OCI-LY3 (cell line): Measurements from ENCODE around the gene RUNX2.

ENCODE experiments used
- H2AFZ ChIP-seq: fragments of 200-600, 300-600 bp; shearing (Covaris generic); 2 replicates; pipeline ENCODE4 v1.6.0; 2014; ENCODE audit warnings: antibody characterized with exemption, low read depth, low read length
- H3K27ac ChIP-seq: fragments of 200-600, 300-600 bp; sonication (generic); 2 replicates; pipeline ENCODE4 v1.5.1; 2014; ENCODE audit warnings: mild to moderate bottlenecking, low read length, moderate library complexity, mixed read lengths
- H3K27me3 ChIP-seq: fragments of 200-600, 300-600 bp; sonication (generic); 2 replicates; pipeline ENCODE4 v1.6.1; 2014; ENCODE audit warnings: low read depth, low read length, mixed read lengths
- H3K36me3 ChIP-seq: fragments of 200-600, 300-600 bp; sonication (generic); replicated peaks from 2 replicates; pipeline ENCODE3; 2014; ENCODE audit warnings: low read depth, low read length, mixed read lengths
- H3K4me1 ChIP-seq: fragments of 300-600, 200-600 bp; sonication (generic); 2 replicates; pipeline ENCODE4 v1.6.1; 2014; ENCODE audit warnings: low read length, mixed read lengths
- H3K4me2 ChIP-seq: fragments of 200-600, 300-600 bp; sonication (generic); 2 replicates; pipeline ENCODE4 v1.6.1; 2014; ENCODE audit warnings: low read length, mixed read lengths
- H3K4me3 ChIP-seq: fragments of 300-600, 200-600 bp; sonication (generic); 2 replicates; pipeline ENCODE4 v1.5.1; 2014; ENCODE audit warnings: antibody characterized with exemption, mild to moderate bottlenecking, low read length, moderate library complexity
- H3K79me2 ChIP-seq: fragments of 300-600, 200-600 bp; shearing (Covaris generic); 2 replicates; pipeline ENCODE4 v1.6.1; 2014; ENCODE audit warnings: mild to moderate bottlenecking, low read length, mixed read lengths
- H3K9ac ChIP-seq: fragments of 300-600, 200-600 bp; shearing (Covaris generic); 2 replicates; pipeline ENCODE4 v1.6.0; 2014; ENCODE audit warnings: mild to moderate bottlenecking, low read length, moderate library complexity
- H3K9me3 ChIP-seq: fragments of 200-600, 300-600 bp; shearing (Covaris generic); 2 replicates; pipeline ENCODE4 v1.6.1; 2014; ENCODE audit warnings: low read length, mixed read lengths; ENCODE audit not compliant: insufficient read depth
- H4K20me1 ChIP-seq: fragments of 200-600, 300-600 bp; sonication (generic); 2 replicates; pipeline ENCODE4 v1.6.1; 2016; ENCODE audit warnings: low read length, mixed read lengths; ENCODE audit not compliant: insufficient read depth
- EZH2phosphoT487 ChIP-seq: fragments of 200-600 bp; shearing (Covaris generic); IDR thresholded peaks from 2 replicates; pipeline ENCODE4 v1.6.1; 2018; ENCODE audit warnings: antibody characterized with exemption, mixed run types, low read depth
- TF ChIP-seq, protein P1 (sequence below): fragments of 200-600, 300-600 bp; sonication (generic); IDR thresholded peaks from 2 replicates; pipeline ENCODE4 v1.5.1; 2014; ENCODE audit warnings: antibody characterized with exemption, low read length, low read depth

The RUNX2 gene

DNA sequence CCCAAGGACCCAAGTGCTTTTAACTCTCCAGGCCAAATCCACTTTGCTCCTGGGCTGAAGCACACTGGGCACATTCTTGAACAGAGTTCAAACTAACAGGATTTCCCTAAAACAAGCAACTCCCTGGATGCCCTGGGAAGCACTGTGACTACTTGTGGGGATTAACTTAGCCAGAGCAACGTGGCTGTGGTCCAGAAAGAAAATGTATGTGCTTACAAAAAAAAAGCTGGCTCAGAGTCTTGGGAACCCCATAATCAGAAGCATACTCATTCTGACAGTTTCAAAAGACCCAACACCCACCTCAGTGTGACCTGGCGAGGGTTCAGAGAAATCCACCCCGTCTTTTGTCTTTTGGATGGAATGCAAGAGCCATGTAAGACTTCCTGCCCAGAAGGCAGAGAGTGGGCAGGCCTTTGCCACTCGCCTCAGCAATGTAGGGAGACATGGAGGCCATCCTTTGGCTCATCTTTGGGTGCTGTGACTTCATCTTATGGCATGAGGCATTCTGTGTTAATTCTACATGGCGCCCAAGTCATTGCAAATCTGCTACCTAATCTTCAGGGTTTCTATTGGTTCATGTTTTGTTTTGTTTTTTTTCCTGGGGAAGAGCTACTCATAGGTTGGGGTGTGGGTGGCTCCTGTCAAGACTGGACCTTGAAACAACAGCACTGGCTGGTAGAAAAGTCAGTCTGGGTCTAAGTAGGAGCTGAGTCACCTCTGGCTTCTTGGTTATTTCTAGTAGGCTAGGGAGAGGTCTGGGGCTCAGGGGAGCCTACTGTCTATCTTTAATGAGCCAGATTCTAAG lies 298.2 kb downstream of the RUNX2 start:
- peaks cover 42% of the 10 kb centered on the region for H3K27me3 ChIP-seq
- no peaks in the 10 kb centered on the region for H3K4me1 ChIP-seq
- no peaks in the 10 kb centered on the region for H4K20me1 ChIP-seq
- no peak for TF ChIP-seq EZH2phosphoT487
- TF ChIP-seq, protein P1, sequence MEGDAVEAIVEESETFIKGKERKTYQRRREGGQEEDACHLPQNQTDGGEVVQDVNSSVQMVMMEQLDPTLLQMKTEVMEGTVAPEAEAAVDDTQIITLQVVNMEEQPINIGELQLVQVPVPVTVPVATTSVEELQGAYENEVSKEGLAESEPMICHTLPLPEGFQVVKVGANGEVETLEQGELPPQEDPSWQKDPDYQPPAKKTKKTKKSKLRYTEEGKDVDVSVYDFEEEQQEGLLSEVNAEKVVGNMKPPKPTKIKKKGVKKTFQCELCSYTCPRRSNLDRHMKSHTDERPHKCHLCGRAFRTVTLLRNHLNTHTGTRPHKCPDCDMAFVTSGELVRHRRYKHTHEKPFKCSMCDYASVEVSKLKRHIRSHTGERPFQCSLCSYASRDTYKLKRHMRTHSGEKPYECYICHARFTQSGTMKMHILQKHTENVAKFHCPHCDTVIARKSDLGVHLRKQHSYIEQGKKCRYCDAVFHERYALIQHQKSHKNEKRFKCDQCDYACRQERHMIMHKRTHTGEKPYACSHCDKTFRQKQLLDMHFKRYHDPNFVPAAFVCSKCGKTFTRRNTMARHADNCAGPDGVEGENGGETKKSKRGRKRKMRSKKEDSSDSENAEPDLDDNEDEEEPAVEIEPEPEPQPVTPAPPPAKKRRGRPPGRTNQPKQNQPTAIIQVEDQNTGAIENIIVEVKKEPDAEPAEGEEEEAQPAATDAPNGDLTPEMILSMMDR, result no peak
- H3K4me3 ChIP-seq, result no peak overlapping the region
- no peak overlapping the region for H2AFZ ChIP-seq
- no peak overlapping the region for H3K9ac ChIP-seq
- H3K9me3 ChIP-seq, result no peaks in the 10 kb centered on the region
- no peaks in the 10 kb centered on the region for H3K79me2 ChIP-seq
- H3K27ac ChIP-seq, result no peak overlapping the region
- no peaks in the 10 kb centered on the region for H3K36me3 ChIP-seq
- no peak overlapping the region for H3K4me2 ChIP-seq

DNA sequence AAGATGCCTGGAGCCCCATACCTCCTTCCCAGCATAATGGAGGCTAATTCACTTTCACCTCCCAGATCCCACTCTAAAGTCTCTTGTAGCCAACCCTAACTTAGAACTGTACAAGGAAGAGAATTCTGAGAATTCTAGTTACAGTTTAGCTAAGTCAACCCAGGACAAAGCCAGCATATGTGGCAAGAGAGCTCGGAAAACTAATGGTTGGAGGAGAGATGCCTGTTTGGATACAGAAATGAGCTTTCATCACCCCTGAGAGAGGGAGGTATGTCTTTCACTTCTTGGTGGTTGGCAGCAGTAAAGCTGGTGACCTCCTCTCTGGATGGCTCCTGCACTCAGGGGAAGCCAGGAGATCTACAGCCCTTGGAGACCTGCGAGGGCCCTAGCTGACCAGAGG lies 302.2 kb downstream of the RUNX2 start:
- H3K27me3 ChIP-seq, result peaks cover 40% of the 10 kb centered on the region
- H3K4me1 ChIP-seq, result no peaks in the 10 kb centered on the region
- H2AFZ ChIP-seq, result no peak overlapping the region
- no peaks in the 10 kb centered on the region for H3K79me2 ChIP-seq
- no peak overlapping the region for H3K4me3 ChIP-seq
- H3K9me3 ChIP-seq, result no peaks in the 10 kb centered on the region
- no peak overlapping the region for H3K9ac ChIP-seq
- TF ChIP-seq, protein P1, result no peak
- no peak for TF ChIP-seq EZH2phosphoT487
- no peak overlapping the region for H3K4me2 ChIP-seq
- H3K36me3 ChIP-seq, result no peaks in the 10 kb centered on the region
- H4K20me1 ChIP-seq, result no peaks in the 10 kb centered on the region
- H3K27ac ChIP-seq, result no peak overlapping the region

DNA sequence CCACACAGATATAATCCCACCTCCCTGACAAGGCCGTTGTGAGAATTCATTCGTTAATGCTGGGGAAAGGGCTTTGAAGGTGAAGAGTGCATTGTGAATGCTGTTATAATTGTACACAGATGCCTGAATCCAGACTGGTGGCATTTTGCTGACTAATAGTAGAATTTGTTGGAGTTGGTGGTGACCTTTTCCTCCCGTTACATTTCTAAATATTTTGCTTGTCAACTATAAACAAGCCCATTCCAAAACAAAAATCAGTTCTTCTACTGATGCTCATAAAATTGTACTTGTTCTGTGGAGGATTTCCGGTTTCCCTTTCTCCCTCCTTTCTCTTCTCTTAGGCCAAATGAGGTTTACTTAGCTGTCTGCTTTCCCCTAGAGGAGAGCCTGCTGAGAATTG lies 302.7 kb downstream of the RUNX2 start:
- Histone ChIP-seq H2AFZ (no peak overlapping the region), H3K79me2 (no peaks in the 10 kb centered on the region), H3K4me3 (no peak overlapping the region), H3K4me2 (no peak overlapping the region), H3K36me3 (no peaks in the 10 kb centered on the region), H3K4me1 (no peaks in the 10 kb centered on the region), H4K20me1 (no peaks in the 10 kb centered on the region), H3K27me3 (peaks cover 45% of the 10 kb centered on the region), H3K9ac (no peak overlapping the region), H3K27ac (no peak overlapping the region), H3K9me3 (no peaks in the 10 kb centered on the region)
- TF ChIP-seq, protein P1, result no peak
- no peak for TF ChIP-seq EZH2phosphoT487

DNA sequence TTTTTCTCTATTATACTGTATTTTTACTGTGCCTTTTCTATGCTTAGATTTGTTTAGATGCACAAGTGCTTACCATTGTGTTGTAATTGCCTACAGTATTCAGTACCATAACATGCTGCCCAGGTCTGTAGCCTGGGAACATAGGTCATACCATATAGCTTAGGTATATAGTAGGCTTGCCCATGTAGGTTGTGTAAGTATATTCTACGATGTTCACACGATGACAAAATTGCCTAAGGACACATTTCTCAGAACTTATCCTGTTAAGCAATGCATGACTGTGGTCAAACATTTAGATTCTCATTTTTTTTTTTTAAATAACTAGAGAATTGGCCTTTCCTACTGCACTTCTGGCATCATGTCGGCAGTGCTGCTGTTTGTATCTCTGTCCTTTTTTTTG lies 303.3 kb downstream of the RUNX2 start:
- H3K4me2 ChIP-seq, result no peak overlapping the region
- no peak overlapping the region for H3K9ac ChIP-seq
- H3K4me3 ChIP-seq, result no peak overlapping the region
- H3K4me1 ChIP-seq, result no peaks in the 10 kb centered on the region
- H3K9me3 ChIP-seq, result no peaks in the 10 kb centered on the region
- H3K27me3 ChIP-seq, result peaks cover 47% of the 10 kb centered on the region
- no peak overlapping the region for H2AFZ ChIP-seq
- no peaks in the 10 kb centered on the region for H4K20me1 ChIP-seq
- no peaks in the 10 kb centered on the region for H3K36me3 ChIP-seq
- H3K79me2 ChIP-seq, result no peaks in the 10 kb centered on the region
- TF ChIP-seq EZH2phosphoT487, result no peak
- TF ChIP-seq, protein P1, result no peak
- no peak overlapping the region for H3K27ac ChIP-seq
